ENCODE results near the gene SVEP1. TPM values are rescaled to one million over a fixed set of nuclear protein-coding genes. Genes with fewer than 3 reads are reported as not detected.

SVEP1 gene
- total RNA-seq, 2 donors from 2014 or later, result 0.44 to 0.46 TPM

DNA sequence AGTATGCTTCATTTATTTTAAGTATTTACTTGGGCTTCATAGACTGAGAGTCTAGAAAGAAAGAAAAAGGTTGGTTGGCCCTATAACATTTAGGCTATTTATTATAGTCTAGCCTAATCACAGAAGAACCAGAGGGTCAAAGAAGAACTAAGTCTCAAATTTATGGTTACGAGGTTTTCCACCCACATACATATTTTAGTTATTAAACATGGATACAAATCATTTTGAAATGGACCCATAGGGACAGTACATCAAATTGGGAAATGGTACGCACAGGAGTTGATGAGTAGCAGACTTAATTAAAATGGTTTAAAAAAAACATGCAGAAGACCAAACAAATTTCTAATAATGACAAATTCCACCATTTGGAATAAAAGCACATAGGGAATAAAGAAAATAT is 17.7 kb downstream of the SVEP1 start:
- no peak for DNase-seq
- no peaks in the 10 kb centered on the region for H3K36me3 Mint-ChIP-seq (ENCODE audit: low read depth)
- peaks cover 5% of the 10 kb centered on the region for H3K27me3 ChIP-seq (ENCODE audit: control insufficient read depth, insufficient read depth, low read length, poor library complexity, severe bottlenecking)
- H3K4me1 Mint-ChIP-seq, result peaks cover 10% of the 10 kb centered on the region
- H3K36me3 ChIP-seq (ENCODE audit: control insufficient read depth, insufficient read depth, low read length), result no peaks in the 10 kb centered on the region
- no peak overlapping the region for H3K9ac ChIP-seq (ENCODE audit: extremely low read depth, low read length, poor library complexity, severe bottlenecking)
- no peaks in the 10 kb centered on the region for H3K27me3 Mint-ChIP-seq (ENCODE audit: insufficient read depth)
- H3K4me1 ChIP-seq (ENCODE audit: control insufficient read depth, insufficient read depth, low read length), result no peaks in the 10 kb centered on the region
- H3K9me3 ChIP-seq (ENCODE audit: control insufficient read depth, low read length), result no peaks in the 10 kb centered on the region
- no peak overlapping the region for H3K4me3 Mint-ChIP-seq
- no peaks in the 10 kb centered on the region for H3K9me3 Mint-ChIP-seq
- no peak overlapping the region for H3K4me3 ChIP-seq (ENCODE audit: low read length)
- H3K27ac Mint-ChIP-seq, result no peak overlapping the region
- H3K27ac ChIP-seq (ENCODE audit: low read depth, low read length), result no peak overlapping the region
- WGBS, 2 experiments (ENCODE audit: insufficient coverage in 1 of 2, insufficient read length in 1 of 2), result 85% methylated on average over 2 of the region's 2 CpGs; no CpG with 5 or more reads in 1 of the 2 experiments
- TF ChIP-seq CTCF (conservative IDR thresholded peaks at IDR 0.05), result no peak

GRCh38 chr9:110559869-110560268 is 19.7 kb downstream of the SVEP1 start:
- Histone ChIP-seq H3K9me3 (ENCODE audit: control insufficient read depth, low read length) (no peaks in the 10 kb centered on the region), H3K27ac (ENCODE audit: low read depth, low read length) (no peak overlapping the region), H3K36me3 (ENCODE audit: control insufficient read depth, insufficient read depth, low read length) (no peaks in the 10 kb centered on the region), H3K9ac (ENCODE audit: extremely low read depth, low read length, poor library complexity, severe bottlenecking) (no peak overlapping the region), H3K27me3 (ENCODE audit: control insufficient read depth, insufficient read depth, low read length, poor library complexity, severe bottlenecking) (no peaks in the 10 kb centered on the region), H3K4me3 (ENCODE audit: low read length) (no peak overlapping the region), H3K4me1 (ENCODE audit: control insufficient read depth, insufficient read depth, low read length) (no peaks in the 10 kb centered on the region)
- peaks cover 1% of the 10 kb centered on the region for H3K4me1 Mint-ChIP-seq
- no peak for TF ChIP-seq CTCF (conservative IDR thresholded peaks at IDR 0.05)
- no peaks in the 10 kb centered on the region for H3K9me3 Mint-ChIP-seq
- 71 to 86% methylated on average over 1 of the region's 1 CpG for WGBS, 2 experiments (ENCODE audit: insufficient coverage in 1 of 2, insufficient read length in 1 of 2)
- no peak for DNase-seq
- H3K36me3 Mint-ChIP-seq (ENCODE audit: low read depth), result no peaks in the 10 kb centered on the region
- no peak overlapping the region for H3K4me3 Mint-ChIP-seq
- no peak overlapping the region for H3K27ac Mint-ChIP-seq
- no peaks in the 10 kb centered on the region for H3K27me3 Mint-ChIP-seq (ENCODE audit: insufficient read depth)

DNA sequence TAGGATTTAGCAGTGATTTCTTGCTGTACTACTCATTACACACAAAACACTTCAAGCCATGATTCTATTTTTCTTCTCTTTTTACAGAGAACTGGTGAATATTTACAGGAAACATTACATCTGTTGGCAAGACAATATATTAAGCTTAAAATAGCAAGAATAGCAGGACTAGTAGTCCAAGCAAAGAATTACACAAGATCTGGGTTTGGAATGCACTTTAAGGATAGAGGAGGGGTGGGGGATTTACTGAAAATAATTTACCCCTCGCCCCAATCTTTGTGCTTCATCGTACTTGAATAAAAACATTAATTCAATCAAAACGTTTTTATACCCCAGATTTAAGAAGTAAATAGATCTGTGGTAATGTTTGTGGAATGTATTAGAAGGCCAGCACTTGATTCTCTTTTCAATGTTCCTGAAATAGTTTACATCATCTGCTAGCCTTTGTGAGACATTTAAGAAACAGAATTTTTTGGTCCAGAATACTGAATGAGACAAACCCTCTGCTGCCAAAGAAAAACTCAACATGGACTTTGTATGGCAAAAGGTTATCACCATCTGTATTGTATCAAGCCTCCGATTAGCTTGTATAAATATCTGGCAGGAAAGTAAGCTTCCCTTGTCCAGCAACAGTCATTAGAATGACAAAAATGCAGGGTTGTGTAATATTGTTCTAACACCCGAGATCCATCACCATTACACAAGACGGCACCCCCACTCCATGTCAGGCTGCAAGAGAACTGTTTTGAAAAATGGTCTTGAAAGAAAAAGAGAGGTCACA is 23.8 kb downstream of the SVEP1 start:
- no peak for DNase-seq
- Mint-ChIP-seq H3K36me3 (ENCODE audit: low read depth) (no peaks in the 10 kb centered on the region), H3K27me3 (ENCODE audit: insufficient read depth) (no peaks in the 10 kb centered on the region), H3K4me3 (no peak overlapping the region), H3K27ac (no peak overlapping the region), H3K9me3 (no peaks in the 10 kb centered on the region), H3K4me1 (no peaks in the 10 kb centered on the region)
- H3K4me1 ChIP-seq (ENCODE audit: control insufficient read depth, insufficient read depth, low read length), result no peaks in the 10 kb centered on the region
- no peak overlapping the region for H3K27ac ChIP-seq (ENCODE audit: low read depth, low read length)
- H3K4me3 ChIP-seq (ENCODE audit: low read length), result no peak overlapping the region
- 87% methylated on average over 3 of the region's 6 CpGs; no CpG with 5 or more reads in 1 of the 2 experiments for WGBS, 2 experiments (ENCODE audit: insufficient coverage in 1 of 2, insufficient read length in 1 of 2)
- no peak for TF ChIP-seq CTCF (conservative IDR thresholded peaks at IDR 0.05)
- H3K9ac ChIP-seq (ENCODE audit: extremely low read depth, low read length, poor library complexity, severe bottlenecking), result no peak overlapping the region
- H3K27me3 ChIP-seq (ENCODE audit: control insufficient read depth, insufficient read depth, low read length, poor library complexity, severe bottlenecking), result no peaks in the 10 kb centered on the region
- no peaks in the 10 kb centered on the region for H3K9me3 ChIP-seq (ENCODE audit: control insufficient read depth, low read length)
- H3K36me3 ChIP-seq (ENCODE audit: control insufficient read depth, insufficient read depth, low read length), result no peaks in the 10 kb centered on the region
